ENCODE data around the gene LRRC7. TPM values are rescaled to one million over a fixed set of nuclear protein-coding genes. Genes with fewer than 3 reads are reported as not detected.
A peak's percentile ranks its signal among the peaks of the same experiment; 100 is the strongest.

LRRC7 gene
- total RNA-seq, 4 donors from 2014 or later, result 0.40 to 1.7 (median 0.63) TPM

DNA sequence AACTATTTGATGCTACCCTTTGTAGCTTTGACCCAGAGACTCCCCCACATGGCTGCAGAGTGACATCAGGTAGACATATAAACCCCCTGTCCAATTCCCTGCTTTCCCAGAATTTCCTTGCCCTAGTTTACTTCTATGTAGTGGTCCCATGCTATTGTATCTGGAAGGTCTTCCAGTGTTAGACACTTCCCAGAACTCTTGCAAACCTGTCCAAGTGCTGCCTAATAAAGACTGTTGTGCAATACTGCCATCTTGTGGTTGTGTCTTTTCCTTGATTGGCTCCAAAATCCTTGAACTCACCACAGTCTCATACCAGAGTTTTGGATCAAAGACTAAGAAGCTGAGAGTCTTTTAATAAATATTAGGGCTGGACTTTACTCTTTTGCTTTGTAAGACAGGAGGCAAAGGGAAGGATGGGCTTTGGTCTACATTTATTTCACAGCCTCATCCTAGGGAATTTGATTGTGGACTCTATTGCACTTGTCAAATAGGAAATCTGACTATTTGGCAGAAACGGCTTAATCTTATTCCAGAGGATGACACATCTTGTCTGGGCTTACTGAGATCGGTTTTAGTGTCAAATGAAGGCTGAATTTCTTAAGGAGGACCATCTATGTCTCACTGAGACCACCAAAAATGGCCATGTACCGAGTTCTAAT, 169.9 kb downstream of the LRRC7 start:
- Histone ChIP-seq H3K27me3 (no peaks in the 10 kb centered on the region), H3K9me3 (no peaks in the 10 kb centered on the region), H3K27ac (no peak overlapping the region), H3K4me1 (no peaks in the 10 kb centered on the region), H3K4me3 (no peak overlapping the region), H3K36me3 (no peaks in the 10 kb centered on the region)
- TF ChIP-seq CTCF (IDR thresholded peaks at IDR 0.05), result peak in 5 of 6 experiments; percentile 22 to 61 (median 58)
- no peak for TF ChIP-seq POLR2A (IDR thresholded peaks at IDR 0.05)
- no peak for DNase-seq

DNA sequence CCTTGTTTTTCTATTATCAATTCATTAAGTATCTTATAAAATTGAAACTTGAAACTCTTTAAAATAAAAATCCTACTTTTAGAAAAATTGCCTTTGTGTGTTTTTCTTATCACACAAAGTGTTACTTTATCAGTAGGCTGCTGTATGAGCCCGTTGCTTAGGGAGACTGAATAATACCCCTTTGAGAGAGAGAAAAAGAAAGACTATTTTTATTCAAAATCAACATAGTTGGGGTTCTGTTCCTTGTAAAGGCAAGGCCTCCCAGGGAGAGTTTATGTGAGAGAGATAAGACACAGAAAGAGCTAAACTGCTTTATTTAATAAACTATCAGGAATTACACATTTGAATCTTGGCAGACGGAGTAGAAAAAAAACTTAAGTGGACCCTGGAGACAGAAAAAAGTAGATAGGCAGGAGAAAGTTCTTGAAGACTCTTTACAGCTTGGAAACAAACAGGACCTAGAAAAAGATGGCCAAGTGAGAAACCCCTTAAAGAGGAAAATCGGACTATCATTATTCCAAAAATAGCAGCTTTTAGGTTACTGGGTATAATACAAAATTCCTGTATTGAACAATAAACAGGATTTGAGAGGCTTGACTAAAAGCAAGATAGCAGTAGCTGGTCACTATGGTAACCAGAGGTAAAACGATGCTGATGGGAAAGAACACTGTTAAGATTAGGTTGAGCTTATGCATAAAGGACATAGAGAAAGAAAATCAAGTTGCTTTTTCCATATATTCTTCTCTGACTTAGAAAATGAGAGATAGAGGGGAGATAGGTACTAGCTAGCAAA, 170.9 kb downstream of the LRRC7 start:
- no peaks in the 10 kb centered on the region for H3K9me3 ChIP-seq
- H3K36me3 ChIP-seq, result no peaks in the 10 kb centered on the region
- no peak overlapping the region for H3K4me3 ChIP-seq
- H3K27me3 ChIP-seq, result no peaks in the 10 kb centered on the region
- no peak overlapping the region for H3K27ac ChIP-seq
- TF ChIP-seq POLR2A (IDR thresholded peaks at IDR 0.05), result no peak
- TF ChIP-seq CTCF (IDR thresholded peaks at IDR 0.05), result no peak
- no peak for DNase-seq
- no peaks in the 10 kb centered on the region for H3K4me1 ChIP-seq

DNA sequence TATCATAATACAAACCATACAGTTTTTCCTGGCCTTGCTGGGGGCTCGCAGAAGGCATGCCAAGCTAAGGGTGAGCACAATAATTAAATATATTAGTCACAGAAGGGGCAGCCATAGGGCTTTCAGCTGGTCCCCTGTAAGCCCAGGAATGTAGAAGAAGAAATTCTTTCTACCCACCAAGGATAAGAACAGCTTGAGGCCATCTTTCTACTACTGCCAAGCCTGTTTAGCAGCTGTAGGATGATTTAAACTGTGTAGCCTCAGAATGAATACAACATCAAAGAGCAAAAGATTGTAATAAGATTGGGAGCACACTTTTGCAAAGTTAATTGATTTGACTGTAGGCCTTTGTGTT, 171.5 kb downstream of the LRRC7 start:
- no peak for TF ChIP-seq CTCF (IDR thresholded peaks at IDR 0.05)
- no peak for TF ChIP-seq POLR2A (IDR thresholded peaks at IDR 0.05)
- no peak overlapping the region for H3K27ac ChIP-seq
- no peaks in the 10 kb centered on the region for H3K9me3 ChIP-seq
- no peak overlapping the region for H3K4me3 ChIP-seq
- no peaks in the 10 kb centered on the region for H3K4me1 ChIP-seq
- no peaks in the 10 kb centered on the region for H3K27me3 ChIP-seq
- no peak for DNase-seq
- no peaks in the 10 kb centered on the region for H3K36me3 ChIP-seq

DNA sequence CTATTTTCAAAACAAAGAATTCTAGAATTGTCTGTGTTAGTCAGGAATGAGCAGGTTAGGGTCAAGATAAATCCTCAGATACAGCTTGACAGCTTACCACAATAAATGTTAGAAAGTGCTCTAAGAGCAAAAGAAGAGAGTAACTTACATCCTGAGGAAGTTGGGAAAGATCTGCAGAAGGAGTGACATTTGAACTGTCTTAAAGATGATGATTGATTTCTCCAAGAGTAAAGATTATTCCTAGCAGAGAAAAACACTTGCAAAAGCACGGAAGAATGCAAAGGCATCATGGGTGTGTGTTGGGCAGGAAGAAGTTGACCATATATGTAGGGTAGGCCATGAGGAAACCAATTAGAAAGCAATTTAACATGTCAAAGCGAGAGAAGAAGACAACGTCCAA, 175.4 kb downstream of the LRRC7 start:
- no peaks in the 10 kb centered on the region for H3K36me3 ChIP-seq
- no peaks in the 10 kb centered on the region for H3K4me1 ChIP-seq
- no peak overlapping the region for H3K4me3 ChIP-seq
- TF ChIP-seq POLR2A (IDR thresholded peaks at IDR 0.05) (no peak), CTCF (IDR thresholded peaks at IDR 0.05) (no peak)
- H3K27ac ChIP-seq, result no peak overlapping the region
- H3K27me3 ChIP-seq, result no peaks in the 10 kb centered on the region
- no peak for DNase-seq
- H3K9me3 ChIP-seq, result no peaks in the 10 kb centered on the region

DNA sequence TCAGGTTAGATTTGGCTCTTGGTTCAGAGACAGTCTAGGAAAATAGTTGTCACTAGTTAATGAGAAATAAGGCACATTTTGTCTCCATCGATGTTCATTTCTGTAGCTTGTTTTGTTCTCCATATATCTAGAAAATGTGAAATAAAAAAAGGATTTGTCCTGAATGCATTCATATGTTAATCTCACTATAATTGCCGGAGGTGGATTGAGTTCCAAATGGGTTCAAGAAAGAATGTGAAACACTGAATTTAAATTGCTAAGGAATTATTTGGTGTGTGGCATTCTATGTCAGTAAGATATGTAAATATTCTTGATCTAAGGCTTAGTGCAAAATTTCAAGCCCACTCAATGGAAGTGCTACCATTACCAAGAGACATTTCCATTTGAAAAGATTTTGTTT, 176.7 kb downstream of the LRRC7 start:
- Histone ChIP-seq H3K4me1 (no peaks in the 10 kb centered on the region), H3K36me3 (no peaks in the 10 kb centered on the region), H3K27ac (no peak overlapping the region), H3K9me3 (no peaks in the 10 kb centered on the region), H3K4me3 (no peak overlapping the region), H3K27me3 (no peaks in the 10 kb centered on the region)
- DNase-seq, result no peak
- TF ChIP-seq POLR2A (IDR thresholded peaks at IDR 0.05) (no peak), CTCF (IDR thresholded peaks at IDR 0.05) (no peak)
